Measurements from ENCODE around the gene ACTR2. TPM values are rescaled to one million over a fixed set of nuclear protein-coding genes. Genes with fewer than 3 reads are reported as not detected.

Gene ACTR2
- total RNA-seq, 1 experiment from 2014 or later: 263 TPM

DNA sequence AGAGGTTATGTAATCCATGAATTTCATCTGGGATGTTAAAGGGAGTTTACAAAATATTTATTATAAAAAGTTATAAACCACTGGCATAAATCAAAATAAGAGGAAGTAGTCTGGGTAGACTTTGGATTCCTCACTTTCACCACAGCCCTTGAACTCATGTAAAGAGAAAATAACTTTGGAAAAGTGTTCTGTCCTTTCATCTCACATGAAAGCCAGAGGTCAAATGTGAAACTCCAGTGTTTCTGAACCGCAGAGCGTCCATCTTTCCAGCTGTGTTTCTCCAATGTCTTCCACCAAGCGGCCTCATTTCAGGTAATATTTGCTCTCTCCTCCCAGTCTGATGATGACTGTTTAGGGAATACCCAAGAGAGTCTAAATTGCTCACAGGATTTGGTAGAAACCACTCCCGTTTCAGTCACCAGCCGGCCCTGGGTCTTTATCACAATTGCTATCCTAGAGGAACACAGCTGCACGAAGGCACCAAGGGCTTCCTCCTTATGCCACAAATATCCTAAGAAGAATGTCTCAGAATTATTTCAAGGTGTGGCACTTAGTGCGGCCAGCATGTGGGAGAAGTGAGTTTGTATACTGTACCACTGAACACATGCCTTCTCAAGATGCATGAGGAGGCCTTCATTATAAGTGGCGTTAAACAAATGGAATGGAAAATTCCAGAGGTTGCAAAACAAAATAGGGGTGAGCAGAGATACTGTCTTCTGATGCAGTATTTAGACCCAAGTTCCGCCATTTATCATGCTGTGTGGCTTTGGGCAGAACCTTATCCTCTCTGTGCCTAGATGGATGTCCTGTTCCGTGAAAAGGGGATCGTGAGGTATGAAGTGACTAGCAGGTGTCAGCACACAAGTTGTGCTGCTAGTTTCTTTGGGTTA, 63.8 kb downstream of the ACTR2 start:
- intact Hi-C loops (cut with micrococcal nuclease): no loop called here
- no TSS peak for BruUV-seq (replicated peaks)
- TF ChIP-seq CTCF (IDR thresholded peaks at IDR 0.05; ENCODE audit: unreplicated experiment): no peak
- H3K27ac Mint-ChIP-seq (ENCODE audit: low read depth, unreplicated experiment): no peak overlapping the region
- no peaks in the 10 kb centered on the region for H3K4me1 Mint-ChIP-seq (ENCODE audit: insufficient read depth, unreplicated experiment)
- ChIA-PET CTCF (interaction anchor here (0.5 kb wide), 1 partner anchor 161 kb away, joined by 3 read pairs; no protein-coding TSS in a partner anchor), POLR2A (no interaction called here)
- no peaks in the 10 kb centered on the region for H3K36me3 Mint-ChIP-seq (ENCODE audit: insufficient read depth, unreplicated experiment)
- H3K9me3 Mint-ChIP-seq (ENCODE audit: unreplicated experiment): no peaks in the 10 kb centered on the region
- no peak for DNase-seq (ENCODE audit: unreplicated experiment)
- no peak overlapping the region for H3K4me3 Mint-ChIP-seq (ENCODE audit: unreplicated experiment)
- no peaks in the 10 kb centered on the region for H3K27me3 Mint-ChIP-seq (ENCODE audit: insufficient read depth, unreplicated experiment)

DNA sequence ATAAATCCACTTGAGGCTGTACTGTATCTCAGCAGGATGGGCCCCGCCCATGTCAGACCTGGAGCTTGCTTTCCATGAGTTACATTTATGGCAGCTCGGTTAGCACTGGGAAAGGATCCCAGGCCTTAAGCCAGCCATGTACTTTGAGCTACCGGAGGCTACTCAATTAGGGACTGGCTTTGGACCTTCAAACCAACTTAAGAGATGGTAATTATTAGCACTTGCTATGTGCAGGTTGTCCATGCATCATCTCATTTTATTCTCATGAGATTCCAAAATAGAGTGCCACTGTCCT, 64.4 kb downstream of the ACTR2 start:
- Mint-ChIP-seq H3K36me3 (ENCODE audit: insufficient read depth, unreplicated experiment) (no peaks in the 10 kb centered on the region), H3K27ac (ENCODE audit: low read depth, unreplicated experiment) (no peak overlapping the region), H3K4me1 (ENCODE audit: insufficient read depth, unreplicated experiment) (no peaks in the 10 kb centered on the region), H3K9me3 (ENCODE audit: unreplicated experiment) (no peaks in the 10 kb centered on the region), H3K27me3 (ENCODE audit: insufficient read depth, unreplicated experiment) (no peaks in the 10 kb centered on the region), H3K4me3 (ENCODE audit: unreplicated experiment) (no peak overlapping the region)
- intact Hi-C loops (cut with micrococcal nuclease): no loop called here
- BruUV-seq (replicated peaks): no TSS peak
- POLR2A ChIA-PET: interaction anchor here (0.7 kb wide), 1 partner anchor 29 kb away, joined by 3 read pairs; no protein-coding TSS in a partner anchor
- no peak for DNase-seq (ENCODE audit: unreplicated experiment)
- TF ChIP-seq CTCF (IDR thresholded peaks at IDR 0.05; ENCODE audit: unreplicated experiment): no peak
- CTCF ChIA-PET: interaction anchor here (1.0 kb wide), 1 partner anchor 19 kb away, joined by 3 read pairs; no protein-coding TSS in a partner anchor

DNA sequence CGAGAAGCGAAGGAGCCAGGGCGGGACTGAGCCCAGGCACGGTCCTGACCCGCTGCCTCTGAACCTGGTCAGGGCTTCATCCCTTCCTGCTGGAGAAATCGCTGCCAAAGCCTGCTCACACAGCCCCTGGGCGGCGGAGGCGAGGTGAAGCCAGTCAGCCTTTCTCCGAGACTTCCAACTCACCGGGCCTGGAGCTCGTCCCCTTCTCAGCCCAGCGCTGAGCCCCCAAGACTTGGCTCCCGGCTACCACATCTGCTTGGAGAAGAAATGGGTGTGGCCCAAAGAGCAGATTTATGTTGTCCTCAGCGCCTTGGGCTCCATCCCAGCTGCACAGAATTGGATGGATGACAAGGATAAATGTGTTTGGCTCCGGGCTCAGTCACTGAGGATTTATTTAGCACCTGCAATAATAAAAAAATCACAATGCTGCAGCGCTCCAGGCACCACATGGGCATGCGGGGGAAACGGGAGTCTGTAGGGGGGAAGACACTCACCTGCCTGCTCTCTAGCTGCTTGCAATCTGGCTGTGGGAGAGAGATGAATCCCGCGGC, 64.9 kb downstream of the ACTR2 start:
- no TSS peak for BruUV-seq (replicated peaks)
- no peak for DNase-seq (ENCODE audit: unreplicated experiment)
- H3K27me3 Mint-ChIP-seq (ENCODE audit: insufficient read depth, unreplicated experiment): no peaks in the 10 kb centered on the region
- H3K27ac Mint-ChIP-seq (ENCODE audit: low read depth, unreplicated experiment): no peak overlapping the region
- no peaks in the 10 kb centered on the region for H3K4me1 Mint-ChIP-seq (ENCODE audit: insufficient read depth, unreplicated experiment)
- no peaks in the 10 kb centered on the region for H3K36me3 Mint-ChIP-seq (ENCODE audit: insufficient read depth, unreplicated experiment)
- no peak for TF ChIP-seq CTCF (IDR thresholded peaks at IDR 0.05; ENCODE audit: unreplicated experiment)
- ChIA-PET CTCF (interaction anchor here (0.7 to 1.0 kb wide), 2 partner anchors 18 to 184 kb away, joined by 3 read pairs; no protein-coding TSS in a partner anchor), POLR2A (interaction anchor here (0.7 kb wide), 1 partner anchor 28 kb away, joined by 3 read pairs; no protein-coding TSS in a partner anchor)
- intact Hi-C loops (cut with micrococcal nuclease): no loop called here
- H3K4me3 Mint-ChIP-seq (ENCODE audit: unreplicated experiment): no peak overlapping the region
- no peaks in the 10 kb centered on the region for H3K9me3 Mint-ChIP-seq (ENCODE audit: unreplicated experiment)

GRCh38 chr2:65293376-65293775, 65.7 kb downstream of the ACTR2 start:
- no TSS peak for BruUV-seq (replicated peaks)
- no peak overlapping the region for H3K4me3 Mint-ChIP-seq (ENCODE audit: unreplicated experiment)
- no peaks in the 10 kb centered on the region for H3K9me3 Mint-ChIP-seq (ENCODE audit: unreplicated experiment)
- DNase-seq (ENCODE audit: unreplicated experiment): no peak
- TF ChIP-seq CTCF (IDR thresholded peaks at IDR 0.05; ENCODE audit: unreplicated experiment): no peak
- no peaks in the 10 kb centered on the region for H3K27me3 Mint-ChIP-seq (ENCODE audit: insufficient read depth, unreplicated experiment)
- CTCF ChIA-PET: interaction anchor here (0.7 kb wide), 1 partner anchor 34 kb away, joined by 3 read pairs; no protein-coding TSS in a partner anchor
- intact Hi-C loops (cut with micrococcal nuclease): no loop called here
- no peak overlapping the region for H3K27ac Mint-ChIP-seq (ENCODE audit: low read depth, unreplicated experiment)
- no peaks in the 10 kb centered on the region for H3K4me1 Mint-ChIP-seq (ENCODE audit: insufficient read depth, unreplicated experiment)
- H3K36me3 Mint-ChIP-seq (ENCODE audit: insufficient read depth, unreplicated experiment): no peaks in the 10 kb centered on the region
- POLR2A ChIA-PET: interaction anchor here (0.9 kb wide), 1 partner anchor 13 kb away, joined by 6 read pairs; no protein-coding TSS in a partner anchor
